ENCODE data around the gene MAGI3. TPM values are rescaled to one million over a fixed set of nuclear protein-coding genes. Genes with fewer than 3 reads are reported as not detected.
"Not testable (repeated sequence)": the region's sequence is repeated elsewhere in the genome, so short reads cannot be mapped to it uniquely, and the experiment has no call there.

Gene MAGI3
- total and polyA plus RNA-seq, 12 donors: 3.3 to 17.6 (median 11.8) TPM

DNA sequence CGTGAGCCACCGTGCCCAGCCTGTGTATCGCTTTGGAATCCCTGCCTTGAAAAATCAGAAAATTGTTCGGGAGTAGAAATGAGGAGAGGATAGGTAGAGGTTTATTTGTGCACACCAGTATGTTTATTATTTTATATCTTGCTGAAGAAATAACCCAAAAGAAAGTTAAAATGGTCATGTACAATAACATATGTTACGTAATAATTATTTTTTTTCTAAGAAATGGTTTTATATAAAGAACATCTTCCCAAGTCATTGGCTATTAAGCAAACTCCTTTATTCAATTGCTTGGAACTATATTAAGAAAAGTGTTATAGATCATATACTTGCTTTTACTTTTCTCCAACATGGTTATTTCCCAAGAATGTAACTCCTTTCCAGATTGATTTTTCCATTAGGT, 197.2 kb downstream of the MAGI3 start:
- intact Hi-C loops (cut with DNase I): no loop called here
- no peak for DNase-seq
- H3K27ac ChIP-seq: no peak overlapping the region
- 77 to 87% (median 78%) methylated on average over 5 of the region's 5 CpGs for WGBS, 4 donors
- TF ChIP-seq, protein P1, sequence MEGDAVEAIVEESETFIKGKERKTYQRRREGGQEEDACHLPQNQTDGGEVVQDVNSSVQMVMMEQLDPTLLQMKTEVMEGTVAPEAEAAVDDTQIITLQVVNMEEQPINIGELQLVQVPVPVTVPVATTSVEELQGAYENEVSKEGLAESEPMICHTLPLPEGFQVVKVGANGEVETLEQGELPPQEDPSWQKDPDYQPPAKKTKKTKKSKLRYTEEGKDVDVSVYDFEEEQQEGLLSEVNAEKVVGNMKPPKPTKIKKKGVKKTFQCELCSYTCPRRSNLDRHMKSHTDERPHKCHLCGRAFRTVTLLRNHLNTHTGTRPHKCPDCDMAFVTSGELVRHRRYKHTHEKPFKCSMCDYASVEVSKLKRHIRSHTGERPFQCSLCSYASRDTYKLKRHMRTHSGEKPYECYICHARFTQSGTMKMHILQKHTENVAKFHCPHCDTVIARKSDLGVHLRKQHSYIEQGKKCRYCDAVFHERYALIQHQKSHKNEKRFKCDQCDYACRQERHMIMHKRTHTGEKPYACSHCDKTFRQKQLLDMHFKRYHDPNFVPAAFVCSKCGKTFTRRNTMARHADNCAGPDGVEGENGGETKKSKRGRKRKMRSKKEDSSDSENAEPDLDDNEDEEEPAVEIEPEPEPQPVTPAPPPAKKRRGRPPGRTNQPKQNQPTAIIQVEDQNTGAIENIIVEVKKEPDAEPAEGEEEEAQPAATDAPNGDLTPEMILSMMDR (IDR thresholded peaks at IDR 0.05): no peak
- TF ChIP-seq POLR2A (IDR thresholded peaks at IDR 0.05): no peak
- no peaks in the 10 kb centered on the region for H3K36me3 ChIP-seq (replicated peaks in 1 of 2)
- H3K4me1 ChIP-seq (replicated peaks in 1 of 2): no peaks in the 10 kb centered on the region
- no peak overlapping the region for H3K4me3 ChIP-seq
- H3K27me3 ChIP-seq: no peaks in the 10 kb centered on the region
- no peaks in the 10 kb centered on the region for H3K9me3 ChIP-seq (replicated peaks in 1 of 3)

DNA sequence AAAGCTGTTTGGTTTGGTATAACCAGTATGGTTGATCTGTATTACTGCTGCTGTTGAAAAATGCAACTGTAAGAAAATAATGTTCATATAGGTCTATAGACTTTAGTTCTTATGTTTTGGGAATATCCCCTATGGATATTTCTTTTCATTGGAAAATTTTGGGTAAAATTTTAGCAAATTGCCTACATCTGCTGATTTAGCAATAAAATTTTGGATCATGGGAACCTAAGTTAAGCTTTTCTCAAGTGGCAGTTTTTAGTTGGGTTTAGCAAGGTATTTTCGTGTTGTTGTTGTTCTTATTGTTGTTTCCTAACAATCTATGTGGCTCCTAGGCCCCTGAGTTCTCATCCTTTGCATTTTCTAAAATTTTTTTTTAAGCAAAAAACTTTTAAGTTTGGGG, 201.9 kb downstream of the MAGI3 start:
- H3K9me3 ChIP-seq (replicated peaks in 1 of 3): no peaks in the 10 kb centered on the region
- no peak for TF ChIP-seq POLR2A (IDR thresholded peaks at IDR 0.05)
- TF ChIP-seq, protein P1 (IDR thresholded peaks at IDR 0.05): no peak
- intact Hi-C loops (cut with DNase I): no loop called here
- no peaks in the 10 kb centered on the region for H3K36me3 ChIP-seq (replicated peaks in 1 of 2)
- DNase-seq: no peak
- WGBS, 4 donors: 74 to 100% (median 95%) methylated on average over 1 of the region's 1 CpG
- no peaks in the 10 kb centered on the region for H3K4me1 ChIP-seq (replicated peaks in 1 of 2)
- H3K27me3 ChIP-seq: no peaks in the 10 kb centered on the region
- H3K27ac ChIP-seq: no peak overlapping the region
- H3K4me3 ChIP-seq: no peak overlapping the region

DNA sequence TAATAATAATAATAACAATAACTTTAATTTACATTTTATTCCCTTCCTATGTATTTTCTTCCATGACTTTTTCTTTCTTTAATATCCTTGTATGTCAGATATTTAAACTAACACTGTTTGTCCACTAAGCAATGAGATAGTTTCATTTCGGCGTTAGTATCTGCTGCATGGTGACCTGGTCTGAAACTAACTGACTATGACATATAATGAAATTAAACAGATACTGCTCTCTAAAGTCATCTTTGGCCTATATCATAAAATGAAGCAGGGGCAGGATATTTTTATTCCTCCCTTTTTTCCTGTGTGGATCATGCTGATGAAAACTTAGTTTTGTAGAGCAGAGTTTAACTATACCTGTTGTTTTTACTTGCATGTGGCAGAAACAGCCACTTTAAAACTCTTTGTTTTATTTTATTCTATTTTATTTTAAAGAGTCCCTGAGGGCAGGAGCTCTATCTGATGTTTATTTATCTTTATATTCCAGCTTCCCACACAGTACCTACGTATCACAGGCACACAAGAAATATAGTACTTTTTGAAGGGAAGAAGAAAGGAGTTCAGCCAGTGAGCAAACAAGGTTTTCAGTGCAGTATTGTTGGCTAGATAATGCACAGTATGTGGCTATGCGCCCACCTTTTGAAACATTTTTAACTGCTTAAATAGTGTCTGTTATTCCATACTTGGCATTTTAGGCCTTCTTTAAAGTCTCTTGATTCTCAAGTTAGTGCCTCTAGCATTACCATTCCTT, 203.4 kb downstream of the MAGI3 start:
- H3K27me3 ChIP-seq: no peaks in the 10 kb centered on the region
- no peaks in the 10 kb centered on the region for H3K4me1 ChIP-seq (replicated peaks in 1 of 2)
- no peak for DNase-seq
- H3K4me3 ChIP-seq: no peak overlapping the region
- H3K9me3 ChIP-seq (replicated peaks in 1 of 3): no peaks in the 10 kb centered on the region
- WGBS, 4 donors: 83 to 94% (median 88%) methylated on average over 4 of the region's 4 CpGs
- no peak for TF ChIP-seq POLR2A (IDR thresholded peaks at IDR 0.05)
- TF ChIP-seq, protein P1 (IDR thresholded peaks at IDR 0.05): no peak
- intact Hi-C loops (cut with DNase I): no loop called here
- no peak overlapping the region for H3K27ac ChIP-seq
- no peaks in the 10 kb centered on the region for H3K36me3 ChIP-seq (replicated peaks in 1 of 2)

DNA sequence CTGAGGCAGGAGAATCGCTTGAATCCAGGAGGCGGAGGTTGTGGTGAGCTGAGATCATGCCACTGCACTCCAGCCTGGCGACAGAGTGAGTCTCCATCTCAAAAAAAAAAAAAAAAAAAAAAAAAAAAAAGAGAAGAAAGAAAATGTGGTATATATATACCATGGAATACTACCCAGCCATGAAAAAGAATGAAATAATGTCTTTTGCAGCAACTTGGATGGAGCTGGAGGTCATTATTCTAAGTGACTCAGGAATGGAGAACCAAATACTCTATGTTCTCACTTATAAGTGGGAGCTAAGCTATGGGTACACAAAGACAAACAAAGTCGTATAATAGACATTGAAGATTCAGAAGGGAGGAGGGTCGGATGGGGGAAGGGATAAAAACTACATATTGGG, 214.2 kb downstream of the MAGI3 start:
- 95 to 99% (median 96%) methylated on average over 5 of the region's 5 CpGs for WGBS, 4 donors
- H3K9me3 ChIP-seq (replicated peaks in 1 of 3); intact Hi-C loops (cut with DNase I); H3K4me3 ChIP-seq; H3K36me3 ChIP-seq (replicated peaks in 1 of 2); H3K27me3 ChIP-seq; H3K27ac ChIP-seq; DNase-seq; H3K4me1 ChIP-seq (replicated peaks in 1 of 2): not testable (repeated sequence)

DNA sequence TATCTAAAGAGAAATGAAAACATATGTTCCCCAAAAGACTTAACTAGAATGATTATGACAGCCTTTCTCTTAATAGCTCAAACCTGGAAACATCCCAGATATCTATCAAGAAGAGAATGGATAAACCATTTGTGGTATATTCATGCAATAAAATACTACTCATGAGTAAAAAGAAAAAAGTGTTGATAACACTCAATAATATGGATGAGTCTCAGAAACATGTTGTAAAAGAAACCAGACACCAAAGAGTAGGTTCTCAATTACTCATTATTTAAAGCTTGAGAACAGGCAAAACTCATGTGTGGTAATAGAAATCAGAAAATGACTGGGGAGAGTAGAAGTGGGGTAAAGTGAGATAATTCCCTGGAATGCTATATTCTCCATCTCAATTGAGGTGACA, 214.8 kb downstream of the MAGI3 start:
- Histone ChIP-seq H3K27ac (no peak overlapping the region), H3K27me3 (no peaks in the 10 kb centered on the region), H3K4me1 (replicated peaks in 1 of 2) (no peaks in the 10 kb centered on the region), H3K36me3 (replicated peaks in 1 of 2) (no peaks in the 10 kb centered on the region), H3K9me3 (replicated peaks in 1 of 3) (no peaks in the 10 kb centered on the region), H3K4me3 (no peak overlapping the region)
- intact Hi-C loops (cut with DNase I): no loop called here
- no peak for TF ChIP-seq POLR2A (IDR thresholded peaks at IDR 0.05)
- TF ChIP-seq, protein P1 (IDR thresholded peaks at IDR 0.05): no peak
- DNase-seq: no peak

Data from adrenal gland (tissue), 12 donors.